ENCODE results near the gene SLC45A2. TPM values are rescaled to one million over a fixed set of nuclear protein-coding genes. Genes with fewer than 3 reads are reported as not detected.

Gene SLC45A2
- total RNA-seq, 1 donor from 2014 or later: not detected

- no peak overlapping the region for H3K27ac ChIP-seq
- H3K27me3 ChIP-seq: no peaks in the 10 kb centered on the region
- intact Hi-C loops (cut with DNase I): no loop called here
- DNase-seq (ENCODE audit: extremely low spot score in 2 of 2): no peak
- no peaks in the 10 kb centered on the region for H3K4me1 ChIP-seq
- no peaks in the 10 kb centered on the region for H3K36me3 ChIP-seq
- peak overlapping the region in 1 of 2 donors; percentile 5 for H3K4me3 ChIP-seq
- no peaks in the 10 kb centered on the region for H3K9me3 ChIP-seq
- TF ChIP-seq POLR2A (IDR thresholded peaks at IDR 0.05): no peak
- no peak for TF ChIP-seq POLR2AphosphoS5 (IDR thresholded peaks at IDR 0.05; ENCODE audit: insufficient read depth in 1 of 2, low read depth in 1 of 2)
- no peak for TF ChIP-seq CTCF (IDR thresholded peaks at IDR 0.05)
Observed at GRCh38 chr5:33937017-33937706, 47.3 kb downstream of the SLC45A2 start.

DNA sequence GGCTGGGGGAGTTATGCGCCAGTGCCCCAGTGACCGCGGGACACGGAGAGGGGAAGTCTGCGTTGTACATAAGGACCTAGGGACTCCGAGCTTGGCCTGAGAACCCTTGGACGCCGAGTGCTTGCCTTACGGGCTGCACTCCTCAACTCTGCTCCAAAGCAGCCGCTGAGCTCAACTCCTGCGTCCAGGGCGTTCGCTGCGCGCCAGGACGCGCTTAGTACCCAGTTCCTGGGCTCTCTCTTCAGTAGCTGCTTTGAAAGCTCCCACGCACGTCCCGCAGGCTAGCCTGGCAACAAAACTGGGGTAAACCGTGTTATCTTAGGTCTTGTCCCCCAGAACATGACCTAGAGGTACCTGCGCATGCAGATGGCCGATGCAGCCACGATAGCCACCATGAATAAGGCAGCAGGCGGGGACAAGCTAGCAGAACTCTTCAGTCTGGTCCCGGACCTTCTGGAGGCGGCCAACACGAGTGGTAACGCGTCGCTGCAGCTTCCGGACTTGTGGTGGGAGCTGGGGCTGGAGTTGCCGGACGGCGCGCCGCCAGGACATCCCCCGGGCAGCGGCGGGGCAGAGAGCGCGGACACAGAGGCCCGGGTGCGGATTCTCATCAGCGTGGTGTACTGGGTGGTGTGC lies 48.0 kb downstream of the SLC45A2 start, which contains the start of gene RXFP3:
TSS of gene RXFP3 (plus strand) at position 6 of the 636 bp plus-strand sequence. CDS start at position 361, 355 bp downstream.
- H3K4me3 ChIP-seq: peak within 1 kb of the TSS; percentile 3 to 5
- H3K9me3 ChIP-seq: no peaks in the 10 kb centered on the region
- no peaks in the 10 kb centered on the region for H3K27me3 ChIP-seq
- no peak for DNase-seq (ENCODE audit: extremely low spot score in 2 of 2)
- TF ChIP-seq CTCF (IDR thresholded peaks at IDR 0.05) (no peak), POLR2AphosphoS5 (IDR thresholded peaks at IDR 0.05; ENCODE audit: insufficient read depth in 1 of 2, low read depth in 1 of 2) (no peak), POLR2A (IDR thresholded peaks at IDR 0.05) (no peak)
- H3K27ac ChIP-seq: no peak within 1 kb of the TSS
- no peaks in the 10 kb centered on the region for H3K4me1 ChIP-seq
- H3K36me3 ChIP-seq: no peaks in the 10 kb centered on the region
- intact Hi-C loops (cut with DNase I): no loop called here

DNA sequence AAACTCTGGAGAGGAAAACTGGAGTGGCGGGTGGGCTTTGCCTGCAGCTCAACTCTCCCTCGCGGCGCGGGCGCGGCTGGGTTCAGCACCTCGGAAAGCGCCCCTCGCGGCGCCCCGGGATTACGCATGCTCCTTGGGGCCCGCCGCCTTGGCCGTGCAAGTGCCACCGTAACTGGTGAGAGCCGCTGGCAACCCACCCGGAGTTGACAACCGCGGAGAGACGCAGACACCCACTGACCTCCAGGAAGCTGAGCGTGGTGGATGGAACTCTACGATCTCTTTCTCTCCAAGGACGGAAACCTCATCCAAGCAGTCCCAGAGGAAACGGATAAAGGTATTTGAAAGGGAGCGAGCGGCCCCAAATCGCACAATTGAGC lies 48.5 kb downstream of the SLC45A2 start:
- DNase-seq (ENCODE audit: extremely low spot score in 2 of 2): no peak
- Histone ChIP-seq H3K4me3 (peak overlapping the region; percentile 3 to 5), H3K27me3 (no peaks in the 10 kb centered on the region)

GRCh38 chr5:33934176-33934575 lies 50.3 kb downstream of the SLC45A2 start:
- TF ChIP-seq POLR2A (IDR thresholded peaks at IDR 0.05) (no peak), POLR2AphosphoS5 (IDR thresholded peaks at IDR 0.05; ENCODE audit: insufficient read depth in 1 of 2, low read depth in 1 of 2) (no peak), CTCF (IDR thresholded peaks at IDR 0.05) (no peak)
- Histone ChIP-seq H3K27ac (no peak overlapping the region), H3K4me1 (no peaks in the 10 kb centered on the region), H3K36me3 (no peaks in the 10 kb centered on the region), H3K27me3 (no peaks in the 10 kb centered on the region), H3K4me3 (no peak overlapping the region), H3K9me3 (no peaks in the 10 kb centered on the region)
- intact Hi-C loops (cut with DNase I): no loop called here
- DNase-seq (ENCODE audit: extremely low spot score in 2 of 2): no peak

More for the DNA sequence above, 48.5 kb downstream of the SLC45A2 start:
- intact Hi-C loops (cut with DNase I): no loop called here
- TF ChIP-seq CTCF (IDR thresholded peaks at IDR 0.05) (no peak), POLR2AphosphoS5 (IDR thresholded peaks at IDR 0.05; ENCODE audit: insufficient read depth in 1 of 2, low read depth in 1 of 2) (no peak), POLR2A (IDR thresholded peaks at IDR 0.05) (no peak)
- no peaks in the 10 kb centered on the region for H3K9me3 ChIP-seq
- no peak overlapping the region for H3K27ac ChIP-seq
- H3K4me1 ChIP-seq: no peaks in the 10 kb centered on the region
- no peaks in the 10 kb centered on the region for H3K36me3 ChIP-seq

DNA sequence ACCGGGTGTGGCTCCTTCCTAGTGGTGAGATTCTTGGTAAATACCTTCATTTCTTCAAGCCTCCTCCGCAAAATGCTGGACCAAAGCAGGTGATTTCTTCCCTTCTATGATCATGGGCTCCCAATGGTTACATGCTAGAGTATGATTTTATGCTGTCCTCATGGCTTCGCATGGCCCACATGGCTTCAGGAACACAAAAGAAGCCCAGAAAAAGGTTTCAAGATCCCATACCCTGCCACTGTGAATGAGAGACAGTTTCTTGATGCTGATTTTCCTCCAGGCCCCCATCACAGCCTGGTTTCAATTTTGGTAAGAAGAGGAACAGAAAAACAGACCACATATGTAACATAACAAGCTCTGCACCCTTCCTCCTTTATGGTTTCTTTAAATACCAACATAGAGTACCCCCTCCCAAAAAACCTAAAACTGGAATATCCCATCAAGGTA lies 50.7 kb downstream of the SLC45A2 start:
- TF ChIP-seq CTCF (IDR thresholded peaks at IDR 0.05) (no peak), POLR2A (IDR thresholded peaks at IDR 0.05) (no peak), POLR2AphosphoS5 (IDR thresholded peaks at IDR 0.05; ENCODE audit: insufficient read depth in 1 of 2, low read depth in 1 of 2) (no peak)
- no peak overlapping the region for H3K4me3 ChIP-seq
- no peaks in the 10 kb centered on the region for H3K27me3 ChIP-seq
- intact Hi-C loops (cut with DNase I): no loop called here
- no peaks in the 10 kb centered on the region for H3K4me1 ChIP-seq
- H3K9me3 ChIP-seq: no peaks in the 10 kb centered on the region
- H3K36me3 ChIP-seq: no peaks in the 10 kb centered on the region
- no peak overlapping the region for H3K27ac ChIP-seq
- DNase-seq (ENCODE audit: extremely low spot score in 2 of 2): no peak
